HepG2 (cell line): ENCODE results near the gene SFXN5.

ENCODE experiments used
- FOXM1 ChIP-seq: sonication (generic); formaldehyde crosslinking; IDR thresholded peaks from 2 replicates; pipeline ENCODE4 v1.5.0; 2020; ENCODE audit warnings: missing genetic modification reagents
- MAX ChIP-seq: IDR thresholded peaks from 2 replicates; pipeline ENCODE4 v1.6.1; 2012; ENCODE audit warnings: inconsistent platforms
- NFE2 ChIP-seq: sonication (generic); formaldehyde crosslinking; IDR thresholded peaks from 2 replicates; pipeline ENCODE4 v1.4.0; 2020; ENCODE audit warnings: missing genetic modification reagents
- PREB ChIP-seq: sonication (generic); formaldehyde crosslinking; IDR thresholded peaks from 2 replicates; pipeline ENCODE4 v1.4.0; 2020; ENCODE audit warnings: missing genetic modification reagents
- REST ChIP-seq, 2 experiments: IDR thresholded peaks; 2 replicates each; pipeline ENCODE4 v1.6.1; 2011 to 2012; ENCODE audit warnings: low read length in 2 of 2, borderline replicate concordance in 1 of 2, low read depth in 1 of 2, mild to moderate bottlenecking in 1 of 2, moderate library complexity in 1 of 2
- SMARCE1 ChIP-seq: fragments of 450-650 bp; IDR thresholded peaks from 2 replicates; pipeline ENCODE4 v1.6.1; 2017; ENCODE audit warnings: borderline replicate concordance
- SP2 ChIP-seq: sonication (generic); formaldehyde crosslinking; IDR thresholded peaks from 2 replicates; pipeline ENCODE4 v1.5.1; 2020; ENCODE audit warnings: mild to moderate bottlenecking, missing genetic modification reagents
- U2AF2 ChIP-seq: fragments of 200-400 bp; formaldehyde crosslinking; IDR thresholded peaks from 2 replicates; pipeline ENCODE4 v1.6.1; 2017; ENCODE audit warnings: low read depth, mild to moderate bottlenecking, low read length
- ZNF318 ChIP-seq: sonication (generic); formaldehyde crosslinking; IDR thresholded peaks from 2 replicates; pipeline ENCODE4 v1.4.0; 2020; ENCODE audit warnings: mild to moderate bottlenecking, missing genetic modification reagents
- ZNF496 ChIP-seq: sonication (generic); formaldehyde crosslinking; IDR thresholded peaks from 2 replicates; pipeline ENCODE4 v1.8.1; 2023; ENCODE audit warnings: mild to moderate bottlenecking, moderate library complexity, missing genetic modification reagents; ENCODE audit not compliant: insufficient replicate concordance

- TF ChIP-seq MAX (no peak), FOXM1 (no peak), ZNF496 (CRISPR knock-in tag) (no peak), SMARCE1 (no peak), PREB (no peak), U2AF2 (no peak), NFE2 (CRISPR knock-in tag) (no peak), REST (IDR thresholded peaks at IDR 0.05; ENCODE audit: borderline replicate concordance in 1 of 2, low read depth in 1 of 2, low read length in 2 of 2) (no peak), ZNF318 (CRISPR knock-in tag) (no peak), SP2 (CRISPR knock-in tag) (no peak)
Observed at GRCh38 chr2:72983500-72984161, 87.9 kb downstream of the SFXN5 start.
